DMS153 (cell line): ENCODE data around the gene IGF2R.
"Not testable (repeated sequence)": the region's sequence is repeated elsewhere in the genome, so short reads cannot be mapped to it uniquely, and the experiment has no call there.

Source experiments
- DNase-seq: peaks from one replicate; lab custom pipeline; 2025; lab: John Stamatoyannopoulos, UW

The IGF2R gene, protein sequence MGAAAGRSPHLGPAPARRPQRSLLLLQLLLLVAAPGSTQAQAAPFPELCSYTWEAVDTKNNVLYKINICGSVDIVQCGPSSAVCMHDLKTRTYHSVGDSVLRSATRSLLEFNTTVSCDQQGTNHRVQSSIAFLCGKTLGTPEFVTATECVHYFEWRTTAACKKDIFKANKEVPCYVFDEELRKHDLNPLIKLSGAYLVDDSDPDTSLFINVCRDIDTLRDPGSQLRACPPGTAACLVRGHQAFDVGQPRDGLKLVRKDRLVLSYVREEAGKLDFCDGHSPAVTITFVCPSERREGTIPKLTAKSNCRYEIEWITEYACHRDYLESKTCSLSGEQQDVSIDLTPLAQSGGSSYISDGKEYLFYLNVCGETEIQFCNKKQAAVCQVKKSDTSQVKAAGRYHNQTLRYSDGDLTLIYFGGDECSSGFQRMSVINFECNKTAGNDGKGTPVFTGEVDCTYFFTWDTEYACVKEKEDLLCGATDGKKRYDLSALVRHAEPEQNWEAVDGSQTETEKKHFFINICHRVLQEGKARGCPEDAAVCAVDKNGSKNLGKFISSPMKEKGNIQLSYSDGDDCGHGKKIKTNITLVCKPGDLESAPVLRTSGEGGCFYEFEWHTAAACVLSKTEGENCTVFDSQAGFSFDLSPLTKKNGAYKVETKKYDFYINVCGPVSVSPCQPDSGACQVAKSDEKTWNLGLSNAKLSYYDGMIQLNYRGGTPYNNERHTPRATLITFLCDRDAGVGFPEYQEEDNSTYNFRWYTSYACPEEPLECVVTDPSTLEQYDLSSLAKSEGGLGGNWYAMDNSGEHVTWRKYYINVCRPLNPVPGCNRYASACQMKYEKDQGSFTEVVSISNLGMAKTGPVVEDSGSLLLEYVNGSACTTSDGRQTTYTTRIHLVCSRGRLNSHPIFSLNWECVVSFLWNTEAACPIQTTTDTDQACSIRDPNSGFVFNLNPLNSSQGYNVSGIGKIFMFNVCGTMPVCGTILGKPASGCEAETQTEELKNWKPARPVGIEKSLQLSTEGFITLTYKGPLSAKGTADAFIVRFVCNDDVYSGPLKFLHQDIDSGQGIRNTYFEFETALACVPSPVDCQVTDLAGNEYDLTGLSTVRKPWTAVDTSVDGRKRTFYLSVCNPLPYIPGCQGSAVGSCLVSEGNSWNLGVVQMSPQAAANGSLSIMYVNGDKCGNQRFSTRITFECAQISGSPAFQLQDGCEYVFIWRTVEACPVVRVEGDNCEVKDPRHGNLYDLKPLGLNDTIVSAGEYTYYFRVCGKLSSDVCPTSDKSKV (N-terminal part only)

DNA sequence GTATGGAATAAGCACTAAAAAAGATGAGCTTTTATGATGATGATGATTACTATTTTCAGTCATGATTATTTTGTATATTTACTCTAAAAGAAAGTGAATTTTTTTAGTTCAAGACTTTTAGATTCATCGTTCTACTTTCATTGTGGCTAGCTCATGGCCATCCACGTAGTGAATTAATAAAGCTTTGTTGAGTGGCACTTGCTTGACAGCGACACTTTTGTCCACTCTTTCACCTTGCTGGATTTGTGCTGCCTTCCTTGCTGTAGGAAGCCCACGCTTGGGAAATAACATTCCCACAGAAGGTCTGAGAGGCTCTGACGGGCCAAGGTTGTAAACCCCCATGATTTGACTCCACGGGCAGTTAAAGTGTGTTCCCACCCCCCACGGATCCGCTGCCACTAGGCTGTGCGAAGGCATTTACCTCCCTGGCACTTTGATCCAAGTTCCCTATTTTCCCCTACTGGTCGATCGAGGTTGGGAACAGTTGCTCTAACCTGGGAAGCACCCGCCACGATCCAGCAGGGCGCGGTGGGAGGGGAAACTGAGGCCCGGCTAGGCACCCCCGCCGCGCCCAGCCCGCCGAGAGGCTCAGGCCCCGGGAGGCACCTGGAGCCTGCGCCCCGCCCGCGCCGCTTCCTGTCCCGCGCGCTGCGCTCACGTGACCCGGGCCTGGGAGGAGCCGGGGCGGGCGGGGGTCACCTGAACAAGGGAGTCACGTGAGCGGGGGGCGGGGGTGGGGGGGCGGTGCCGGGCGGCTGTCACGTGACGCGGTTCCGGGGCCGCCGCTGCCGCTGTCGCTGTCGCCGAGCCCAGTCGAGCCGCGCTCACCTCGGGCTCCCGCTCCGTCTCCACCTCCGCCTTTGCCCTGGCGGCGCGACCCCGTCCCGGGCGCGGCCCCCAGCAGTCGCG lies at the start of gene IGF2R:
IGF2R (plus strand) TSS at position 788 of the 909 bp plus-strand sequence. CDS start 165 bp downstream, outside the sequence.
- peak; percentile 62 for DNase-seq

DNA sequence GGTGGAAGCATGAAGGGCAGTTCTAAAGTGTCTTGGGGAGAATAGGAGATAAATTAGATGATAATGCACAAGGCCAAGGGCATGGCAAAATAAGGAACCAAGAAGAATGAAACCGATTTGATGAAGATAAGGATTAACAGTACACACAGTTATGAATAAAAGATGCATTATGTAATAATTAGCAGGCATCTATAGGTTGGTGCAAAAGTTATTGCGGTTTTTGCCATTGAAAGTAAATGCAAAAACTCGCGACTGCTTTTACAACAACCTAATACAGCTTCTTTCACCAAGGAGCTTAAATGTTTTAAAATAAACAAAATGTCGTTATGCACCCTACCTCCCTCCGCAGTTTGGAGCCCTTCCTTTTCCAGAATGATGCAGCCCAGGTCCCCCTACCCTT lies 49.1 kb upstream of the IGF2R start:
- DNase-seq: no peak

DNA sequence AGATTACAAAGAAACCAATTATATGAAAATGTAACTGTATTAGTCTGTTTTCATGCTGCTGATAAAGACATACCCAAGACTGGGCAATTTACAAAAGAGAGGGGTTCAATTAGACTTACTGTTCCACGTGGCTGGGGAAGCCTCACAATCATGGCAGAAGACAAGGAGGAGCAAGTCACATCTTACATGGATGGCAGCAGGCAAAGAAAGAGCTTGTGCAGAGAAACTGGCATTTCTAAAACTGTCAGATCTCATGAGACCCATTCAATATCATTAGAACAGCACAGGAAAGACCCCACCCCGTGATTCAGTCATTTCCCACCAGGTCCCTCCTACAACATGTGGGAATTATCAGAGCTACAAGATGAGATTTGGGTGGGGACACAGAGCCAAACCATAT lies 44.7 kb upstream of the IGF2R start:
- DNase-seq: not testable (repeated sequence)

DNA sequence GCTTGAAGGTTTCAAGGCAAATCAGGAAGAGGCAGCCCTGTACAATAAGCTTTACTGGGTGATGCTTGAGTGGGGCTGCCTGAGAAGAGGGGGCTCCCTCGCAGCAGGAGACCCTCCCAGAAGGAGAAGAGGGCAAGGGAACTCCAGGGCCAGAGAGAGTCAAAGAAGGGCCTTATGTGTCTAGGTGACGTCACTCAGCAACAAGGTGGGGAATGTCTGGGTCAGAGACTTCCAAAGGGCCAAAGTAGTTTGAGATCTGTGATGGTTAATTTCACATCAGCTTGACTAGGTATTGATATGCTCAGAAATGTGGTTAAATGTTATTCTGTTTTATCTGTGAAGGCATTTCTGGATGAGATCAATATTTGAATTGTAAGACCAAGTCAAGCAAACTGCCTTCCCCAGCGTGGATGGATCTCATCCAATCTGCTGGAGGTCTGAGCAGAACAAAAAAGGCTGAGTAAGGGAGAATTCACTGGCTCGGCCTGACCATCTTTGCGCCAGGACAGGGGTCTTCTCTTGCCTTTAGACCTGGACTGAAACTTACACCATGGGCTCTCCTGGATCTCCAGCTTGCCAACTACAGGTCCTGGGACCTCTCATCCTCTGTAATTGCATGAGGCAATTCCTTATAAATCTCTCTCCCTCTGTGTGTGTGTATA lies 42.2 kb upstream of the IGF2R start:
- no peak for DNase-seq

DNA sequence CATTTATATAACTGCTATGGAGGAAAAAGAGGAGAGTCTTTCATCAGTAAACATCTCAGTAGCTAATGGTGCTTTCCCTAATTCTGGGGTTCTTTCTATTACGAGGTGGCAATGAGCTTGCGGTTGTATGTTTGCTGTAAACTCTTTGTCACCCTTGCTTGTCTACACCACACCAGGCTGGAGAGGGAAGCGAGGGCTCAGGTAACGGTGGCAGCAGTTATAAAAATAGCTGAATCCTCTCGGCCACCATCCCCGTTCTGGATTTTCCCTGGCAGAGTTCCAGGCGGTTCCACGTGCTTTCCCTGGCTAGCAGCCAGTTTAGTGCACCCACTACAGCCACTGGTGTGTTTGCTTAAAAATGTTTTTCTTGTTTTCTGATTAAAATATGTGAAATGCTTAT lies 39.1 kb upstream of the IGF2R start:
- DNase-seq: peak; percentile 56

DNA sequence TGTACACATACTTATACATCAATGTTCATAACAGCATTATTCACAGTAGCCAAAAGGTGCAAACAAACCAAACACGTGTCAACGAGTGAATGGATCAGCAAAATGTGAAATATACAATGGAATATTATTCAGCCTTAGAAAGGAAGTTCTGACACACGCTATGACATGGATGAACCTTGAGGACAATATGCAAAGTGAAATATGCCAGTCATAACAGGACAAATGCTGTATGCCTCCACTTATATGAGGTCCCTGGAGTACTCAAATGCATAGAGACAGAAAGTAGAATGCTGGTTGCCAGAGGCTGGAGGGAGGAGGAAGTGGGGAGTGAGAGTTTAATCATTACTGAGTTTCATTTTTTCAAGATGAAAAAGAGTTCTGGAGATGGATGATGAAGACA lies 37.8 kb upstream of the IGF2R start:
- no peak for DNase-seq

DNA sequence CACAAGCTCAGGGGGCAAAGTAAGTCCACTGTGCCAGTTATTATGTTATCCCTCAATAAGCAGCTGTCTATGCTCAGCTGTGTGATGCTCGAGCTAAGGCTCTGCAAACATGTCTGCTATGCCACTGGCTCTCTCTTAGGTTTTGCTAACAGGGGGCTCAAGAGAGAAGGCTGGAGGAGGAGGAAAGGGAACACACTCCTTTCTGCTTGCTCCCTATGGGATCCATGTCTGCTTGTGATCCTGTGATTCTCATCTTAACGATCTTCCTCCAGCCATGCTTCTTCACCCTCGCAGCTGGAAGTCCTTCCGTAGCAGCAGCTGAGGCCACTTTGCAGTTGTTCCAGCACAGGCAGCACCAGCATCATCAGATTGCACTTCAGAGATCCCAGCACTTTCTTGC lies 37.0 kb upstream of the IGF2R start:
- no peak for DNase-seq

DNA sequence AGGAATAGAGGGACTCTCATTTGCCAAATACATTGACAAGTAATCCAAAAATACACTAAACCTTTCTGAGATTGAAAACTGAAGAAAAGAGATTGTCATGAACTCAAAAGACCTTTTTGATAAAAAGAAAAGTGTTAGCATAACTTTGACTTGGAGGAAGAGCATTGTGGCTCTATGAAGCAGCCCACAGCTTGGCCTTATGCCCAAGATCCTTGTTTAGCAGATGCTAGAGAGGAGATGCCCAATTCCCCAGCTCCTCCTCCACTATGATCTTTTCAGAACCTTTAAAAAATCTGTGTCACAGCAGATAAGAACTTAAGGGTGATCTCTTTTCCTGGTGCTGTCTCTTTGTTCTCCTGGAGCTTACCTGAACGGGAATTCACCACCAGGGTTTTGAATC lies 35.8 kb upstream of the IGF2R start:
- DNase-seq: no peak

DNA sequence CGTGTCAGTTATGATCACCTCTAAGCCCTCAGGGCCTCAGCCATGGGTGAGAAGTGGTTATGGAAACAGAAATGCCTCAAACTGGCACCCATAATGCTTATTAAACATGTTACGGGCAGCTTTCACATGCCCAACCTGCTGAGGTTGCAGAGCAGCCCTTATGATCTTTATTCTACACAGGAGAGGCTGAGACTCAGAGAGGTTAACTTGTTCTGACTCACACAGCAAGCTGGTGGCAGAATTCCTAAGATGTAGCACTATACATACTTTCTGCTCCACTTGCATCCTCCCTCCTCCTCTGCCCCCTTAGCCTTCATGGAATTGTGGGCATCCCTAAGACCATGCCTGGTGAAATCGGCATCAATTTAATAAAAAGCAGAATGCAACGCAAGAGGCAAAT lies 34.7 kb upstream of the IGF2R start:
- no peak for DNase-seq

DNA sequence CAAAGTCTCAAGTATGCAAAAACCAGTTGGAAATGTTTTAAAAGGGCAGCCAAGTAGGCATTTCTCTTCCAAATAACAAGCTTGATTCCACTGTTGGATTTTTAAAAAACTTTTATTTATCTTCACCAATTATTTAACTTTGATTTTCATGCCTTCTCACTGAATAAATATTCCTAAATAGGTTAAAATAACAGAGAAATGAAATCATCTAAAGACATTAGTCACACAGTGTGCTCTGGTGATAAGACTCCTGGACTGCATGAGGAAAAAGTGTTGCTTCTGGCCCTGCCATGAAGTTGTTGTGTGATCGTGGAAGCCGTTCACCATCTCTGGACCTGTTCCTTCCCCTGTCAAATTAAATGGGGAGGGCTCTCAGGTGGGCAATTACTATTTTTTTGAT lies 33.8 kb upstream of the IGF2R start:
- DNase-seq: no peak

DNA sequence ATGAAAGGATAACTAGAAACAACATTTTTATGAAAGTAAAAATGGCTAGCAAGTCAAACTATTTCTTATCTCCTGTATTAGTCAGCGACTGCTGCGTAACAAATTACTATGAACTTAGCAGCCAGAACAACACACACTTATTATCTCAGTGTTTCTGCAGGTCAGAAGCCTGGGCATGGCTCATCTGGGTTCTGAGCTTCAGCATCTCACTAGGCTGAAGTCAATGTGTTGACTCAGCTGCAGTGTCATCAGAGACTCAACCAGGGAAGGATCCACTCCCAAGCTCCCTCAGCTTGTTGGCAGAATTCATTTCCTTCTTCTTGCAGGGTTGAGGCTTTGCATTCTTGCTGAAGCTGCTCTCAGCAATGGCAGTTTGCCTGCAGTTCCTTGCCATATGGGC lies 33.2 kb upstream of the IGF2R start:
- DNase-seq: no peak

DNA sequence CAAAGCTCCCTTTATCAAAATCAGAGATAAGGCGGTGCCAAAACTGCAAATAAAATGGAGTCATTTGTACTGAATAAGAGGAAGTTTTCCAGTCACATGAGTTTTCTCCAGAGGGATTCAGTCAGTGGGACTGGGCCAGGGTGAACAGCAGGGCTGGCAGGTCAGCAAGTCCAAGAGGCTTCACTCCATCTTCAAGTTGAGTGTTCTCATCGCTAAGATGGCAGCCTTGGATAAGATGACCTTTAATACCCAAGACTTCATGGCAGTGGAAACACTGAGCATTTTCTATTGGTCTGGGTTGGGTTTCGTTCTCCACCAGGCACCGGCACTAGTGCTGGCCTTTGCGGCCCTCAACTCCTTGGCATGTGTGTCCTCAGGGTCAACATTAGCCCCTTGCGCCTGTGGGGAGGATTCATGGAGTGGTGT lies 29.3 kb upstream of the IGF2R start:
- no peak for DNase-seq

DNA sequence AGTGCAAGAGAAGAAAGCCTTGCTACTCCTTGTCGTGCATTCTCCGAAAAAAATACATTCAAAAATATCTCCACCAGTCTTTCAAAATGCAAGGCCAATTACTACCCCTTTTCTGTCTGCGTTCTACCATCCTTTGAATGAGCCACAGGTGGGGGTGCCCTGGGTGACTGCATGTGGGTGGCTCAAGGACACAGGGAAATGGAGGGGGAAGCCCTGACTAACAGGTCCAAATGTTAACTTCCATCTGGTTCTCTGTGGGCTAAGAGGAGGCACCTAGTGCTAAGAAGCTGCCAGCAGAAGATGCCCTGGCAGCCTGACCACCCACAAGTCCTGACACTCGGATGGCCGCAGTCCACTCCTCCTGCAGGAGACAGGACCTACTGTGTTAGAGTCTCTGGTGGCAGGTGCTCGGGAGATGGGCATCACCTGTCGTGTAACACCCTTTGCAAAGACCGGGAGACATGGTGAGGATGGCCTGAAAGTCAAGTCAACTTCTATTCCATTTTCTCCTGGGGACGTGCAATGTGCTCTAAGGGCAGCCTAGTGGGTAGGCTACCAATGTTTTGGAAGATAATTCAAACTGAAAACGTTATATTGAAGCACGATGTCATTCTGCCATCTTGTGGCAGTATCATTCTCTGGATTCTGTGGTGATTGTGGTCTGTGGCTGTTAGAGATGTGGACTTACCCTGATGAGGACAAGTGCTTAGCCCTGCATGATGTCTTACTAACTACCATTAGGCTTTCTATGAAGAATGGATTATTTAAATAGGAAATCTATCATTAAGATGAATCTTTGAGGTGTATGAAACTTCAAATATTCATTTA lies 27.4 kb upstream of the IGF2R start:
- DNase-seq: peak; percentile 41

DNA sequence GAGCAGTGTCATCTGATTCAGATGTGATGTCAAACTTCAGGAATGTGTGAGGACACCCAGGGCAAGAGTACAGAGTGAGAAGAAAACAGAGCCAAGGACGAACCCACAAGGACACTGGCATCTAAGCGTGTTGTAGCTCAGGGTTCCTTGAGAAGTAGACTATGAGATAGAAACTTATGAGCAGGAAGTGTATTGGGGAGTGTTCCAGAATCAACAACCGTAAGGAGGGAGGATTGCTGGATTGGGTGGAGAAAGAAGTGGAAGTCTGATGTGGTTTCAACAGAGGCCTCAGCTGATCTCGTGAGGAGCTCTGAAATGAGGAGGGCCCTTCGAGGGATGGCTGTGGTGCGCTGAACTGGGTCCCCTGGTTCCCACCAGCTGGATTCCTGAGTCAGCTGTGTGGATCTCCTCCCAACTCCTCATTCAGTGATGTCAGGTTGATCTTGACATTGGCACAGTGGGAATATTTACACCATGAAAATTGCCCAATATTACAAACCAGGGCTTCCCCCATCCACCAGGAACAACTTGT lies 25.7 kb upstream of the IGF2R start:
- DNase-seq: no peak

DNA sequence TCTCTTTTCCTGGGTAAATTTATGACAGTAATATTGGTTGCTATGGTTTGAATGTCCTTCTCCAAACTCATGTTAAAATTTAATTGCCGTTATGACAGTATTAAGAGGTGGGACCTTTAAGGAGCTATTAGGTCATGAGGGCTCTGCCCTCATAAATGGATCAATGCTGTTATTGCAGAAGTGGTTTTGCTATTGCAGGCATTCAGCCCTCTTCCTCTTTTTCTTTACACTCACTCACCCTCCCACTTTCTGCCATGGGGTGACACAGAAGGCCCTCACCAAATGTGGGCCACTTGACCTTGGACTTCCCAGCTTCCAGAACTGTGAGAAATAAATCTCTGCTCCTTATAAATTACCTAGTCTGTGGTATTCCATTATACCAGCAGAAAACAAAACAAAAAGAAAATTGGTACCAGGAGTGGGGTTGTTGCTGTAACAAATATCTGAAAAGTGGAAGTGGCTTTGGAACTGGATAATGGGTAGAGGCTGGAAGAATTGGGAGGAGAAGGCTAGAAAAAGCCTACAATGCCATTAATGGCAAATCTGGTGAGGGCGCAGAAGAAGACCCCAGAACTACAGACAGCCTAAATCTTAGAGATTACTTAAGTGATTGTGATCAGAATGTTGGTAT lies 24.8 kb upstream of the IGF2R start:
- DNase-seq: no peak

DNA sequence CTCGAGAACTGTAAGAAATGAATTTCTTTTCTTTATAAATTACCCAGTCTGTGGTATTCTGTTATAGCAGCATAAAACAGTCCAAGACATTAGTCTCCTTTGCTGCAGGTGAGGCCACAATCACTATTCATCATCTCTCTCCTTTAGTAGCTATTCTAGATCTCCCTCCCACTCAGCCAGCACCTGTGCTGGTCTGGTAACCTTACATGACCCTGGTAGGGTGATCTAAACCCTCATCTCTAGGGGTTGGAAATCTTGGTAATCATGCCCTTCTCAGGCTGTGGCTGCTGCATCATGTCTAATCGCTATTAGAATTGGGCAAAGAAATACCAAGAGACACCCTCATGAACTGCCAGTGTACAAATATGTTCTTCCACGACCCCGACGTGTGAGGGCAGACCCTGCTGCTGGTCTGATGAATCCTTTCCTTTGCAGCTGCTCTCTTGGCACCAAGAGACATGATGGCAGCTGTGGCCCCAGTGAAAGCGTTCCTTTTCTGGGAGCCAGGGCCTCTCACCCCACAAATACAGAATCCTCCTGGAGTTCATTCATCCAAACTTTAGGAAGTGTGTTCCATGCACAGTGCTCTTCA lies 23.0 kb upstream of the IGF2R start:
- no peak for DNase-seq

DNA sequence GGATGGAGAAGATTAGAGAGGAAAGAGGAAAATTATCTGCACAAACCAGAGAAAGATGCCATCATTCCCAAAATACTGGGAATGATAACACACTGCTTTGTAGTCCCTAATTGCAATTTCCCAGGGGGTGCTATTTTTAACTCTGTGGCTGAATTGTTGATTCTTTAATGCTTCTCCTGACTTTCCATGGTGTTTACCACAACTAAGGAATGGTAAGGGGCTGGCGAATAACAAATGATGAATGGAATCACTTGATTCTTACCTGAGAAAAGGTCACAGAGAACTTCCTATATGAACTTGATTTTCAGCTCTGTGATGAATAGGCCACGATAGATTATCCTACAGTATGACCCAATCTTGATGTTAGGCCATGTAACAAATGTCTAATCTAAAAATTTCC lies 22.0 kb upstream of the IGF2R start:
- no peak for DNase-seq

DNA sequence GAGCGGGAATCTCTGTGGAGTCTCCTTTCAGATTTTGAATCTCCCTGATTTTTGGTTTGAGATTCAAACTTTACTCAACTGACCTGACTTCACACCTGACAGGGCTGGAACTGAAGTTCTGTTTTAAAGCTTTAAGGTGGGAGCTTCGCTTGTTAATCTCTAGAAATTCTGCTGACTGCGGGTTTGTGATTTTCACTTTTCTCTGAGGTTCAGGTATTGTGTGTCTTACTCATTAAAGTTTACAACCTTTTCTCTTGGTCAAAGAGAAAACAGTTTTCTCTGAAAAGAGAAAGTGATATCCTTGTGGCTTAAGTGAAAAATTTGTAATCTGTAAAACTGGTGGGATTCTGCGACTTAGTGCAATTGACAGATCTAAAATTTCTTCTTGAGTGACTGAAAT lies 20.7 kb upstream of the IGF2R start:
- DNase-seq: no peak

DNA sequence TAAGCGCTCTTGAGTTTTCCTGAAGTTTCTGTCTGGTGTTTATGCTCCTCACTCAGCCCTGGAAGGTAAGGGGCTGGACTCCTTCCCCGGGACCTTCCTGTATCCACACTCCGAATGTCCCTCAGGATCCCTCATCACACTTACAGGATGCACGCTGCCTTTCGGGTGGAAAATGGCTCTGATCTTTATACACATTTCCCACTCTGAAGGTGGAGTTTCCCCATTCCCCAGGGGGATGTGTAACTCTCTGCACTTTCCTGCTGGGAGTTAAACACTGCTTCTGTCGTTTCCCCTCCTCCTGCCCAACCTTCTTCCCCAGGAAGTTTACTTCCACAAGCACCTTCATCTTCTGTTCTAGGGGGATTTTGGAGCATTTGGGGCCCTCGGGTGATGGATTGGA lies 17.1 kb upstream of the IGF2R start:
- DNase-seq: no peak
